Hypothalamus (tissue), 51 donors: ENCODE results near the gene EYA4.
"Not testable (repeated sequence)": the region's sequence is repeated elsewhere in the genome, so short reads cannot be mapped to it uniquely, and the experiment has no call there.

Experiments
- DNase-seq, 51 donors: peaks; one replicate each; lab custom pipeline; 2025; lab: John Stamatoyannopoulos, UW

Gene EYA4

GRCh38 chr6:133553652-133554051 is 312.5 kb downstream of the EYA4 start:
- DNase-seq: peak in 13 of 51 donors; percentile 0 to 30 (median 6)

GRCh38 chr6:133554121-133554520 is 313.0 kb downstream of the EYA4 start:
- not testable (repeated sequence) for DNase-seq

GRCh38 chr6:133555685-133556084 is 314.5 kb downstream of the EYA4 start:
- no peak for DNase-seq

- DNase-seq: no peak
Observed at GRCh38 chr6:133559926-133560325, 318.8 kb downstream of the EYA4 start.

- no peak for DNase-seq
Observed at GRCh38 chr6:133567636-133568035, 326.5 kb downstream of the EYA4 start.

- DNase-seq: peak in 7 of 51 donors; percentile 0 to 31 (median 8)
Observed at GRCh38 chr6:133568970-133569889, 328.1 kb downstream of the EYA4 start.

GRCh38 chr6:133571681-133572080 is 330.5 kb downstream of the EYA4 start:
- no peak for DNase-seq

GRCh38 chr6:133577851-133578250 is 336.7 kb downstream of the EYA4 start:
- no peak for DNase-seq
